Keratinocyte (primary cell): ENCODE results near the gene ZNF208. TPM values are rescaled to one million over a fixed set of nuclear protein-coding genes. Genes with fewer than 3 reads are reported as not detected.
"Not testable (repeated sequence)": the region's sequence is repeated elsewhere in the genome, so short reads cannot be mapped to it uniquely, and the experiment has no call there.

Experiments used
- DNase-seq: peaks from one replicate; pipeline ENCODE4 v3.0.0-alpha.2; 2011; ENCODE audit warnings: low read depth, missing footprints, low spot score
- FAIRE-seq: peaks from 2 replicates; lab custom pipeline; 2011; peaks lifted over from hg19 to GRCh38; lab: Jason Lieb, UNC
- H2AFZ ChIP-seq: 2 replicates; pipeline ENCODE4 v1.6.0; 2012; ENCODE audit warnings: low read length, control low read depth, inconsistent platforms; ENCODE audit not compliant: control insufficient read depth
- H3K27ac ChIP-seq: 2 replicates; pipeline ENCODE4 v1.5.1; 2011; ENCODE audit warnings: low read length; ENCODE audit not compliant: control insufficient read depth, insufficient read depth
- H3K27me3 ChIP-seq: 3 replicates; pipeline ENCODE4 v1.6.0; 2011; ENCODE audit warnings: low read length; ENCODE audit not compliant: control insufficient read depth, insufficient read depth; ENCODE audit errors: extremely low read depth
- H3K36me3 ChIP-seq, 2 experiments: 2 replicates in 1 of 2; 3 replicates in 1 of 2; pipeline ENCODE4 v1.5.1; 2011; ENCODE audit warnings: low read length in 2 of 2, mild to moderate bottlenecking in 1 of 2; ENCODE audit not compliant: control insufficient read depth in 2 of 2, insufficient read depth in 2 of 2; ENCODE audit errors: extremely low read depth in 1 of 2
- H3K4me1 ChIP-seq: 3 replicates; pipeline ENCODE4 v1.5.1; 2011; ENCODE audit warnings: low read length; ENCODE audit not compliant: control insufficient read depth, insufficient read depth; ENCODE audit errors: extremely low read depth
- H3K4me2 ChIP-seq: 3 replicates; pipeline ENCODE4 v1.6.0; 2011; ENCODE audit warnings: low read depth, low read length; ENCODE audit not compliant: control insufficient read depth, insufficient read depth; ENCODE audit errors: extremely low read depth
- H3K4me3 ChIP-seq, 3 experiments: fragments of 200-600 bp in 1 of 3; sonication (generic) in 1 of 3; 2 replicates in 2 of 3; 3 replicates in 1 of 3; pipeline ENCODE4 v1.5.1; 2011 to 2016; ENCODE audit warnings: low read length in 3 of 3, mild to moderate bottlenecking in 3 of 3, control low read depth in 2 of 3, inconsistent platforms in 1 of 3, low read depth in 1 of 3, mixed read lengths in 1 of 3, mixed run types in 1 of 3, moderate library complexity in 1 of 3; ENCODE audit not compliant: control insufficient read depth in 2 of 3, insufficient read depth in 2 of 3; ENCODE audit errors: extremely low read depth in 1 of 3
- H3K79me2 ChIP-seq: 2 replicates; pipeline ENCODE4 v1.6.0; 2012; ENCODE audit warnings: low read length; ENCODE audit not compliant: control insufficient read depth, insufficient read depth
- H3K9ac ChIP-seq: 3 replicates; pipeline ENCODE4 v1.6.0; 2011; ENCODE audit warnings: low read length; ENCODE audit not compliant: control insufficient read depth, insufficient read depth; ENCODE audit errors: extremely low read depth
- H3K9me1 ChIP-seq: 3 replicates; pipeline ENCODE4 v1.6.0; 2011; ENCODE audit warnings: low read length; ENCODE audit not compliant: control insufficient read depth, insufficient read depth; ENCODE audit errors: extremely low read depth
- H3K9me3 ChIP-seq: 2 replicates; pipeline ENCODE4 v1.5.1; 2012; ENCODE audit warnings: low read depth, low read length; ENCODE audit not compliant: control insufficient read depth
- H4K20me1 ChIP-seq: 3 replicates; pipeline ENCODE4 v1.6.0; 2011; ENCODE audit warnings: low read length; ENCODE audit not compliant: control insufficient read depth, insufficient read depth; ENCODE audit errors: extremely low read depth
- EZH2 ChIP-seq: IDR thresholded peaks from one replicate; pipeline ENCODE4 v1.6.1; 2012; ENCODE audit warnings: inconsistent platforms, mild to moderate bottlenecking, low read length, moderate library complexity
- dilution Hi-C: fragments of 300-500 bp; cut with MboI; formaldehyde crosslinking; loops from one replicate; pipeline ENCODE4 v1.7.0; 2020; ENCODE audit warnings: low sequenced_read_pairs; ENCODE audit not compliant: extremely low pct_ligation_motif_present
- polyA plus RNA-seq, 5 experiments: library from polyadenylated mRNA; depleted of rRNA in 3 of 5; stranded (reverse) in 3 of 5; stranded (forward) in 1 of 5; unstranded in 1 of 5; fragments of >200 nt; gene quantifications; 1 replicate in 1 of 5; 2 replicates in 3 of 5; 3 replicates in 1 of 5; pipeline versions ENCODE4 v1.2.1 to v1.2.3, GENCODE V29; 2011 to 2012; ENCODE audit warnings: missing spikeins in 2 of 5, low read depth in 1 of 5, low replicate concordance in 1 of 5
- TF ChIP-seq, protein P1 (sequence below), 3 experiments: IDR thresholded peaks in 1 of 3; conservative IDR thresholded peaks in 1 of 3; optimal IDR thresholded peaks in 1 of 3; 2 replicates in 2 of 3; 3 replicates in 1 of 3; pipeline versions ENCODE3 to v1.5.1; 2011; ENCODE audit warnings: low read length in 3 of 3, mild to moderate bottlenecking in 3 of 3, moderate library complexity in 2 of 3, control low read depth in 1 of 3, inconsistent platforms in 1 of 3; ENCODE audit not compliant: insufficient read depth in 2 of 3; ENCODE audit errors: extremely low read depth in 1 of 3

Gene ZNF208
- polyA plus RNA-seq, 1 donor (not counting 4 experiments of a cell fraction or from before 2014, with no cell fraction given), result 0.20 TPM

DNA sequence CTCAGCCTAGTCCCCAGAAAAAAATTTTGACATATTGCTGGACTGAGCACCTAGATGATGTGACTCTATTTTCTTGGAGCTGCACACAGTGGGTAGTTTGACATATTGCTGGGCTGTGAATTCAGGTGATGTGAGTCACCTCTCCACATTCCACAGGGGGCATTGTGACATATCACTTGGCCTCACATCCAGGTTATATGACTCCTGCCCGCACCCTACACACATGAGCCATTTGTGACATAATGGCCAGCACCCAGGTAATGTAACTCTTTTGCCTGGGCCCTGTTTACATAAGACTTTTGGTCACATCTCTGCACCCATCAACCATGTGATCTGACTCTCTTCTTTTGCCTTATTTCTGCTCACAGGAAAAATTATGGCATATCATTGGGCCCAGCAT is 119.7 kb downstream of the ZNF208 start:
- Histone ChIP-seq H3K9me3 (no peaks in the 10 kb centered on the region), H3K4me3 (no peak overlapping the region), H3K27me3 (no peaks in the 10 kb centered on the region), H3K4me2 (no peak overlapping the region), H3K36me3 (no peaks in the 10 kb centered on the region), H3K4me1 (no peaks in the 10 kb centered on the region), H3K27ac (no peak overlapping the region), H3K9ac (no peak overlapping the region), H3K9me1 (no peaks in the 10 kb centered on the region), H2AFZ (no peak overlapping the region), H3K79me2 (no peaks in the 10 kb centered on the region), H4K20me1 (no peaks in the 10 kb centered on the region)
- DNase-seq (no peak), FAIRE-seq (no peak)
- no peak for TF ChIP-seq EZH2
- TF ChIP-seq, protein P1, sequence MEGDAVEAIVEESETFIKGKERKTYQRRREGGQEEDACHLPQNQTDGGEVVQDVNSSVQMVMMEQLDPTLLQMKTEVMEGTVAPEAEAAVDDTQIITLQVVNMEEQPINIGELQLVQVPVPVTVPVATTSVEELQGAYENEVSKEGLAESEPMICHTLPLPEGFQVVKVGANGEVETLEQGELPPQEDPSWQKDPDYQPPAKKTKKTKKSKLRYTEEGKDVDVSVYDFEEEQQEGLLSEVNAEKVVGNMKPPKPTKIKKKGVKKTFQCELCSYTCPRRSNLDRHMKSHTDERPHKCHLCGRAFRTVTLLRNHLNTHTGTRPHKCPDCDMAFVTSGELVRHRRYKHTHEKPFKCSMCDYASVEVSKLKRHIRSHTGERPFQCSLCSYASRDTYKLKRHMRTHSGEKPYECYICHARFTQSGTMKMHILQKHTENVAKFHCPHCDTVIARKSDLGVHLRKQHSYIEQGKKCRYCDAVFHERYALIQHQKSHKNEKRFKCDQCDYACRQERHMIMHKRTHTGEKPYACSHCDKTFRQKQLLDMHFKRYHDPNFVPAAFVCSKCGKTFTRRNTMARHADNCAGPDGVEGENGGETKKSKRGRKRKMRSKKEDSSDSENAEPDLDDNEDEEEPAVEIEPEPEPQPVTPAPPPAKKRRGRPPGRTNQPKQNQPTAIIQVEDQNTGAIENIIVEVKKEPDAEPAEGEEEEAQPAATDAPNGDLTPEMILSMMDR (optimal IDR thresholded peaks at IDR 0.05 in 1 of 3, IDR thresholded peaks at IDR 0.05 in 1 of 3, conservative IDR thresholded peaks at IDR 0.05 in 1 of 3; ENCODE audit: extremely low read depth in 1 of 3, insufficient read depth in 2 of 3, low read length in 3 of 3), result no peak
- dilution Hi-C loops, result no loop called here

DNA sequence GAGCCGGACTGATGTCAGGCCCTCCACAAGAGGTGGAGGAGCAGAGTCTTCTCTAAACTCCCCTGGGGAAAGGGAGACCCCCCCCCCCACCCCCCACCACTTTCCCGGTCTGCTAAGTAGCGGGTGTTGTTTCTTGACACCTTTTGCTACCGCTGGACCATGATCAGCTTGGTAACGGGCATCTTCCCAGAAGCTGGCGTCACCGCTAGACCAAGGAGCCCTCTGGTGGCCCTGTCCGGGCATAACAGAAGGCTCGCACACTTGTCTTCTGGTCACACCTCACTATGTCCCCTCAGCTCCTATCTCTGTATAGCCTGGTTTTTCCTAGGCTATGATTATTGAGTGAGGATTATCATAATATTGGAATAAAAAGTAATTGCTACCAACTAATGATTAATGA is 120.7 kb downstream of the ZNF208 start:
- H3K27me3 ChIP-seq, H3K4me3 ChIP-seq, FAIRE-seq, H2AFZ ChIP-seq, H3K27ac ChIP-seq, H3K9me1 ChIP-seq, H3K36me3 ChIP-seq, H4K20me1 ChIP-seq, H3K9ac ChIP-seq, H3K4me1 ChIP-seq, H3K4me2 ChIP-seq, H3K9me3 ChIP-seq, H3K79me2 ChIP-seq, dilution Hi-C loops, DNase-seq: not testable (repeated sequence)
- TF ChIP-seq, protein P1 (optimal IDR thresholded peaks at IDR 0.05 in 1 of 3, IDR thresholded peaks at IDR 0.05 in 1 of 3, conservative IDR thresholded peaks at IDR 0.05 in 1 of 3; ENCODE audit: extremely low read depth in 1 of 3, insufficient read depth in 2 of 3, low read length in 3 of 3), result peak in 1 of 3 experiments; percentile 30

DNA sequence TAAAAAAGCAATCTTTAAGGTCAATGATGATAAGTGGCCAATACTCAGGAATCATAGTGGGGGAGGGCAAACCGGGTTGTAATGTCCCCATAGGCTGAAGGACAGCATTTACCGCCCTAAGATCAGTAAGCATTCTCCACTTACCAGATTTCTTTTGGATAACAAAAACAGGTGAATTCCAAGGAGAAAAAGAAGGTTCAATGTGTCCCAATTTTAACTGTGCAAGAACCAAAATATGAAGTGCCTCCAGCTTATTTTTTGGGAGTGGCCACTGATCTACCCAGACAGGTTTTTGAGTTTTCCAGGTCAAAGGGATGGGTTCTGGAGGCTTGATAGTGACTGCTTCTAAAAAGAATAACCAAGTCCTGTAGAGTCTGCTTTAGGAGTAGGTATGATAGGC is 125.2 kb downstream of the ZNF208 start:
- DNase-seq, H3K4me1 ChIP-seq: not testable (repeated sequence)

DNA sequence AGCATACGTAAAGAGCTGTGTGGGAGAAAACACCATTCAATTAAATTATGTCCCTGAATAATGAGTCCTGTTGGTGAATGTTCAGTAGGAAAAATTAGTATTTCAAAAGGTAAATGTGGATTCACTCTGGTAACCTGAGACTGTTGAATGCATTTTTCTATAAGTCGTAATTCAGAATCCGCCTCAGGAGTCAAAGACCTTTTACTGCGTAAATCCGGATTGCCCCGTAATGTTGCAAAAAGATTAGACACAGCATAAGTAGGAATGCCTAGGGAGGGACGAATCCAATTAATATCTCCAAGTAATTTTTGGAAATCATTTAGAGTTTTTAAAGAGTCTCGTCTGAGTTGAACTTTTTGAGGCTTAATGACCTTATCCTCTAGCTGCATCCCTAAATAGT is 126.0 kb downstream of the ZNF208 start:
- H3K36me3 ChIP-seq, H4K20me1 ChIP-seq, H3K27me3 ChIP-seq, H3K4me2 ChIP-seq, dilution Hi-C loops, DNase-seq, FAIRE-seq, H3K4me1 ChIP-seq, H3K4me3 ChIP-seq, H3K9ac ChIP-seq, H3K27ac ChIP-seq, H3K9me3 ChIP-seq, H3K79me2 ChIP-seq, H3K9me1 ChIP-seq, H2AFZ ChIP-seq: not testable (repeated sequence)

More for the DNA sequence above, 125.2 kb downstream of the ZNF208 start:
- H3K9me3 ChIP-seq, dilution Hi-C loops, H3K4me2 ChIP-seq, FAIRE-seq, H3K36me3 ChIP-seq, H3K9me1 ChIP-seq, H2AFZ ChIP-seq, H3K79me2 ChIP-seq, H4K20me1 ChIP-seq, H3K27ac ChIP-seq, H3K4me3 ChIP-seq, H3K27me3 ChIP-seq, H3K9ac ChIP-seq: not testable (repeated sequence)
